ENCODE data around the gene RNASEH2B.

GRCh38 chr13:50932091-50932490 is 22.5 kb downstream of the RNASEH2B start:
- TF ChIP-seq YY1 (IDR thresholded peaks at IDR 0.05; ENCODE audit: insufficient read depth, insufficient read length) (no peak), SUZ12 (IDR thresholded peaks at IDR 0.05; ENCODE audit: extremely low read depth, insufficient read depth, insufficient read length) (no peak)
